OCI-LY3 (cell line): ENCODE data around the gene INPP5J.

ENCODE experiments used
- EZH2phosphoT487 ChIP-seq: fragments of 200-600 bp; shearing (Covaris generic); IDR thresholded peaks from 2 replicates; pipeline ENCODE4 v1.6.1; 2018; ENCODE audit warnings: antibody characterized with exemption, mixed run types, low read depth
- TF ChIP-seq, protein P1 (sequence below): fragments of 200-600, 300-600 bp; sonication (generic); IDR thresholded peaks from 2 replicates; pipeline ENCODE4 v1.5.1; 2014; ENCODE audit warnings: antibody characterized with exemption, low read length, low read depth

DNA sequence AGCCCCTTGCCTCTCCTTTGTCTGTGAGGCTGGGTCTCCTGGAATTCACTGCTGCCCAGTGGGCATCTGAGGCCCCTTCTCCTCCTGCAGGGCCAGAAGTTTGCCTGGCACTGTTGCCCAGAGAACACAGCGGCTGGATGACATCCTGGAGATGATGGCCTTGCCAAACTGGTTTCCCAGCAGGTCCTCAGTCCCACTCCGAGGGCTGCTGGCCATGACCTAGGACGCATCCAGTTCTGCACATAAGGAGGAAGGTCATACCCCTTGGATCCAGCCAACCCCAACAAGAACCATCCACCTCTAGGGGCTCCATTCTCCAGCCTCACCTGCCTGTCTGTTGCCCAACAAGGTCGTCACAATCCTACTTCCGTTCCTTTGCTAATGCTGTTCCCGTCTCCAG lies 45.1 kb upstream of the INPP5J start:
- TF ChIP-seq, protein P1, sequence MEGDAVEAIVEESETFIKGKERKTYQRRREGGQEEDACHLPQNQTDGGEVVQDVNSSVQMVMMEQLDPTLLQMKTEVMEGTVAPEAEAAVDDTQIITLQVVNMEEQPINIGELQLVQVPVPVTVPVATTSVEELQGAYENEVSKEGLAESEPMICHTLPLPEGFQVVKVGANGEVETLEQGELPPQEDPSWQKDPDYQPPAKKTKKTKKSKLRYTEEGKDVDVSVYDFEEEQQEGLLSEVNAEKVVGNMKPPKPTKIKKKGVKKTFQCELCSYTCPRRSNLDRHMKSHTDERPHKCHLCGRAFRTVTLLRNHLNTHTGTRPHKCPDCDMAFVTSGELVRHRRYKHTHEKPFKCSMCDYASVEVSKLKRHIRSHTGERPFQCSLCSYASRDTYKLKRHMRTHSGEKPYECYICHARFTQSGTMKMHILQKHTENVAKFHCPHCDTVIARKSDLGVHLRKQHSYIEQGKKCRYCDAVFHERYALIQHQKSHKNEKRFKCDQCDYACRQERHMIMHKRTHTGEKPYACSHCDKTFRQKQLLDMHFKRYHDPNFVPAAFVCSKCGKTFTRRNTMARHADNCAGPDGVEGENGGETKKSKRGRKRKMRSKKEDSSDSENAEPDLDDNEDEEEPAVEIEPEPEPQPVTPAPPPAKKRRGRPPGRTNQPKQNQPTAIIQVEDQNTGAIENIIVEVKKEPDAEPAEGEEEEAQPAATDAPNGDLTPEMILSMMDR = no peak
- no peak for TF ChIP-seq EZH2phosphoT487
